PFSK-1 (cell line): Measurements from ENCODE around the gene GABBR2.

Source experiments
- FOXP2 ChIP-seq: optimal IDR thresholded peaks from 2 replicates; pipeline ENCODE3; 2011; ENCODE audit warnings: borderline replicate concordance, control low read depth, inconsistent platforms; ENCODE audit not compliant: insufficient read depth; ENCODE audit errors: extremely low read length, extremely low read depth
- POLR2AphosphoS5 ChIP-seq: IDR thresholded peaks from 2 replicates; pipeline ENCODE4 v1.6.1; 2012; ENCODE audit warnings: low read depth, mild to moderate bottlenecking, control low read depth, low read length, moderate library complexity
- SIN3A ChIP-seq: IDR thresholded peaks from 2 replicates; pipeline ENCODE4 v1.6.1; 2012; ENCODE audit warnings: mild to moderate bottlenecking, low read length, moderate library complexity, borderline replicate concordance; ENCODE audit not compliant: insufficient read depth
- TAF1 ChIP-seq: IDR thresholded peaks from 2 replicates; pipeline ENCODE4 v1.6.1; 2012; ENCODE audit warnings: low read length, control low read depth, borderline replicate concordance; ENCODE audit not compliant: insufficient read depth
- TF ChIP-seq, protein P1 (sequence below), 2 experiments: IDR thresholded peaks; 2 replicates each; pipeline versions ENCODE4 v1.6.1 to v1.8.0; 2011 to 2012; ENCODE audit warnings: low read depth in 2 of 2, low read length in 2 of 2, control low read depth in 1 of 2, inconsistent platforms in 1 of 2, mild to moderate bottlenecking in 1 of 2, moderate library complexity in 1 of 2; ENCODE audit not compliant: insufficient read depth in 1 of 2

Gene GABBR2

DNA sequence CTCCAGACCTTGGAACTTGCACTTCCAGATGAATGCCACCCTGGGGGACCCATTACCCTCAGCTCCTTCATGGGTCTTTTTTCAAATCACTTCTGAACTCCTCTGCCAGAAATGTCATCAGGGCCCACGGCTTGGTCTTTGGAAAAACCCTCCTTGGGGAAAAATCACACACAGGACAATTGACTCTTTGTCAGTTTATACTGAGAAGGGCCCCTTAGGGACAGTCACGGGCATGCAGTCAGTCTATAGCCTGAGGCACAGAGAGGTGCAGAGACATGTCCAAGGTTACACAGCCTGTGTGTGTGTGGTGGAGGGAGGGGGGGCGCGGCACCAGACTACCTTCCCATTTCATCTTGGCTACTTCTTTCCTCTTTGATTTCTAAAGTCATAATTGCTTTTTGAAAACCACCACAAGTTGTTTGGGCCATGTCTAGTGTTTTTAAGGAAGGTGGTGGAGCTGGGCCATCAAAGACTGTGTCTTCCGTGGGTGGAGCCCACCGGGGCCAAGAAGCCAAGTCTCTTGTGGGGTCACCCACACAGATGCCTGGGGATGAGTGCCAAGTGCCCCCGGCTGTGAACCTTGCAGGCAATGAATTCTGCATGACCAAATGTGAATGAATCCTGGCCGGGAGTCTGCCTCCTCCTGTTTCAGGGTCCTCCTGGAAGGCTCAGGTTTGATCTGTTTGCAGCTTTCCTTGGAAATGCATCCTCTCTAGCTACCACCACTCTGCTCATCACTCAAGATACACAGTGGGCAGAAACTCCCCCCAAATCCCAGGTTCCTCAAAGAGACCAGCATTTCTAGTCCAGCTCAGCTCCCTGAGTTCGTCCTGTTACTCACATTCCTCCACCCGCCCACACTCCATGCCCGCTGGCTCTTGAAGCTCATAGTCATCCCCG is 253.2 kb downstream of the GABBR2 start:
- TF ChIP-seq FOXP2 (no peak), TAF1 (no peak), SIN3A (no peak), POLR2AphosphoS5 (no peak)
- TF ChIP-seq, protein P1, sequence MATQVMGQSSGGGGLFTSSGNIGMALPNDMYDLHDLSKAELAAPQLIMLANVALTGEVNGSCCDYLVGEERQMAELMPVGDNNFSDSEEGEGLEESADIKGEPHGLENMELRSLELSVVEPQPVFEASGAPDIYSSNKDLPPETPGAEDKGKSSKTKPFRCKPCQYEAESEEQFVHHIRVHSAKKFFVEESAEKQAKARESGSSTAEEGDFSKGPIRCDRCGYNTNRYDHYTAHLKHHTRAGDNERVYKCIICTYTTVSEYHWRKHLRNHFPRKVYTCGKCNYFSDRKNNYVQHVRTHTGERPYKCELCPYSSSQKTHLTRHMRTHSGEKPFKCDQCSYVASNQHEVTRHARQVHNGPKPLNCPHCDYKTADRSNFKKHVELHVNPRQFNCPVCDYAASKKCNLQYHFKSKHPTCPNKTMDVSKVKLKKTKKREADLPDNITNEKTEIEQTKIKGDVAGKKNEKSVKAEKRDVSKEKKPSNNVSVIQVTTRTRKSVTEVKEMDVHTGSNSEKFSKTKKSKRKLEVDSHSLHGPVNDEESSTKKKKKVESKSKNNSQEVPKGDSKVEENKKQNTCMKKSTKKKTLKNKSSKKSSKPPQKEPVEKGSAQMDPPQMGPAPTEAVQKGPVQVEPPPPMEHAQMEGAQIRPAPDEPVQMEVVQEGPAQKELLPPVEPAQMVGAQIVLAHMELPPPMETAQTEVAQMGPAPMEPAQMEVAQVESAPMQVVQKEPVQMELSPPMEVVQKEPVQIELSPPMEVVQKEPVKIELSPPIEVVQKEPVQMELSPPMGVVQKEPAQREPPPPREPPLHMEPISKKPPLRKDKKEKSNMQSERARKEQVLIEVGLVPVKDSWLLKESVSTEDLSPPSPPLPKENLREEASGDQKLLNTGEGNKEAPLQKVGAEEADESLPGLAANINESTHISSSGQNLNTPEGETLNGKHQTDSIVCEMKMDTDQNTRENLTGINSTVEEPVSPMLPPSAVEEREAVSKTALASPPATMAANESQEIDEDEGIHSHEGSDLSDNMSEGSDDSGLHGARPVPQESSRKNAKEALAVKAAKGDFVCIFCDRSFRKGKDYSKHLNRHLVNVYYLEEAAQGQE (IDR thresholded peaks at IDR 0.05; ENCODE audit: insufficient read depth in 1 of 2, low read depth in 2 of 2, low read length in 2 of 2): no peak

DNA sequence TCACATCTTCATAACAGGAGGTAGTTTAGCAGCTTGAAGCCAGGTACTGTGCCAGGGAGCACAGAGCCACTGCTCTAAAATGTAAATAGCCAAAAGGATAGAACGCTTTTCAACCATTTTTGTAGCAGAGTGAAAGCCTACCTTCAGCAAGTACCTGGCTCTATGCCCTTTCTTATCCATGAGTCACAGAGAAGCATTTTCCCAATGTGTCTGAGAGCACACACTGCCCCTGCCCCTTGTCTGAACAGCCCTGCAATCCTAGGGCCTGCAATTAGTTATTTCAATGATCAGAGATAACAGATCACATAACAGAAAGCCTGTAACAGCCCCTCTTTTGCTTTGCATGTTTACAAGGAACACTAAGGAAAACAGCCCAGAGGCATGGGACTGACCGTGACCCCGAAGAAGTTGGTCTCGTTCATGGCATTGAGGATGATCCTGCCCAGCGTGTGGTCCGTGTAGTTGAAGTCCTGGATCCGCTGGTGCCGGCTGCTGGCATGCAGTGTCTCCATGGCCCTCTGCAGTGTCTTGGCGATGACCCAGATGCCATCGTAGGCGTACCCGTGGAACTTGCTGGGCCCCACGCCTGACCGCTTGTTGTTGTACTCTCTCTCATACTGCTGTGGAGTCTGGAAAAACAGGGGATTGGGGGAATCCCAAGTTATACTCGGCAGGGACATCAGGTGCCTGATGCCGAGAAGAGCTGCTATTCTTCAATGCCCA is 255.0 kb downstream of the GABBR2 start:
- no peak for TF ChIP-seq POLR2AphosphoS5
- no peak for TF ChIP-seq FOXP2
- no peak for TF ChIP-seq SIN3A
- TF ChIP-seq, protein P1 (IDR thresholded peaks at IDR 0.05; ENCODE audit: insufficient read depth in 1 of 2, low read depth in 2 of 2, low read length in 2 of 2): no peak
- no peak for TF ChIP-seq TAF1

DNA sequence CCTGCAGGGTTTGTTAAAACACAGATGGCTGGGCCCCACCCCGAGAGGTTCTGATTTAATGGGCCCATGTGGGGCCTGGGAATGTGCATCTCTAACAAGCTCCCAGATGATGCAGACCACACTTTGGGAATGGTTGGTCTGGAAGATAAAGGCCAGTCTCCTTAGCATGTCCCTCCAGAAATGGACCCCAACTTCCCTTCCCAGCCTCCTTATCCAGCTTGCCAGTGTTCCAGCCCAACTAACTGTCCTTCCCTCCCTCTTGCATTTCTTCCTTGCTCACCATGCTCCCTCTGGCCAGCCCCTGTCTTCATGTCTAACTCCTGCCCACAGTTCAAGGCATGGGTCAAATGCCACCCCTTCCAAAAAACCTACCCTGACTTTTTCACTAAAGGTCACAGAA is 257.2 kb downstream of the GABBR2 start:
- TF ChIP-seq POLR2AphosphoS5 (no peak), FOXP2 (no peak), SIN3A (no peak), TAF1 (no peak)
- TF ChIP-seq, protein P1 (IDR thresholded peaks at IDR 0.05; ENCODE audit: insufficient read depth in 1 of 2, low read depth in 2 of 2, low read length in 2 of 2): no peak

DNA sequence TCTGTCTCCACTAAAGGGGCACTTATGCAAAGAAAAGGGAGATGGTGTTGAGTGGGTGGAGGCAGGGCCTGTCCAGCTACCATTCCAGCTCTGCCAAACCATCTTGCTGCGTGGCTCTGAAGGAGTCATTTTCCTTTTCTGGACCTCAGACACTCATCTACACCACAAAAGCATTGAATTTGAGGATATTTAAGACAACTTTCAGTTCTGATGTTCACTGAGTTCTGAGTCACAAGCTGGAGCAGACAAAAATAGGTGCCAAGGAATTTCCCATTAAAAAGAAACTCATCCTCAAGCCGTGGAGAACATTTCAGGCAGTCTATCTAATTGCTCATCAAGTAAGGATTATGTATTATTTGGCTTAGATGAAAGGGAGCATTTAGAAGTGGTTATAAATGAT is 258.2 kb downstream of the GABBR2 start:
- TF ChIP-seq TAF1 (no peak), FOXP2 (no peak), POLR2AphosphoS5 (no peak), SIN3A (no peak)
- TF ChIP-seq, protein P1 (IDR thresholded peaks at IDR 0.05; ENCODE audit: insufficient read depth in 1 of 2, low read depth in 2 of 2, low read length in 2 of 2): no peak
